K562 (cell line): Measurements from ENCODE around the gene OR2B2. TPM values are rescaled to one million over a fixed set of nuclear protein-coding genes. Genes with fewer than 3 reads are reported as not detected.

Experiments used
- ATAC-seq: fragments of 200-7000 bp; cut with Tn5 transposase; 3 replicates; pipeline ENCODE4 v1.9.1; 2020; ENCODE audit warnings: moderate library complexity
- BruUV-seq: library from RNA; stranded (reverse); fragments of 400-500 nt; replicated peaks from 2 replicates; lab custom pipeline; 2021; lab: Mats Ljungman, UMichigan
- CTCF ChIA-PET: fragments of 300-600 bp; formaldehyde crosslinking; extraction: SDS; loops from one replicate; lab custom pipeline; 2021; ENCODE audit warnings: low intra/inter-chr PET ratio; lab: Yijun Ruan, JAX
- POLR2A ChIA-PET: fragments of 300-600, 350-650 bp; sonication (Branson Sonifier 250); formaldehyde crosslinking; extraction: SDS; loops from one replicate; lab custom pipeline; 2021; ENCODE audit warnings: antibody characterized with exemption, inconsistent platforms; lab: Yijun Ruan, JAX
- DNase-seq, 4 experiments: peaks; one replicate each; pipeline versions ENCODE4 v3.0.0 to v3.0.0-alpha.2; 2011 to 2018; ENCODE audit warnings: low spot score in 3 of 4, mixed read lengths in 3 of 4; ENCODE audit errors: extremely low read depth in 1 of 4
- FAIRE-seq: peaks from 2 replicates; lab custom pipeline; 2011; peaks lifted over from hg19 to GRCh38; lab: Jason Lieb, UNC
- H2AFZ ChIP-seq: 2 replicates; pipeline ENCODE4 v1.6.0; 2011; ENCODE audit warnings: low read depth, low read length, control low read depth, inconsistent platforms
- H3K27ac ChIP-seq: fragments of 200-600 bp; 3 replicates; pipeline ENCODE4 v1.8.0; 2011; ENCODE audit warnings: low read depth, mild to moderate bottlenecking, control low read depth, inconsistent platforms, low read length, moderate library complexity, mixed read lengths; ENCODE audit errors: extremely low read depth
- H3K27me3 ChIP-seq, 2 experiments: fragments of 300-600 bp in 1 of 2; 2 replicates in 1 of 2; 3 replicates in 1 of 2; pipeline versions ENCODE4 v1.6.0 to v1.8.0; 2011; ENCODE audit warnings: inconsistent platforms in 2 of 2, low read length in 2 of 2, mild to moderate bottlenecking in 1 of 2, mixed read lengths in 1 of 2, moderate library complexity in 1 of 2; ENCODE audit not compliant: control insufficient read depth in 2 of 2, insufficient read depth in 2 of 2
- H3K36me3 ChIP-seq: fragments of 300-600 bp; 3 replicates; pipeline ENCODE4 v1.8.0; 2011; ENCODE audit warnings: mild to moderate bottlenecking, low read length, inconsistent platforms; ENCODE audit not compliant: control insufficient read depth, insufficient read depth
- H3K4me1 ChIP-seq, 2 experiments: fragments of 200-600 bp in 1 of 2; replicated peaks in 1 of 2; 2 replicates in 1 of 2; 3 replicates in 1 of 2; pipeline versions ENCODE4 v1.5.1 to v1.8.0; 2011; ENCODE audit warnings: inconsistent platforms in 2 of 2, low read length in 2 of 2, mild to moderate bottlenecking in 1 of 2, mixed read lengths in 1 of 2, moderate library complexity in 1 of 2; ENCODE audit not compliant: control insufficient read depth in 2 of 2, insufficient read depth in 2 of 2
- H3K4me2 ChIP-seq: 2 replicates; pipeline ENCODE4 v1.6.1; 2011; ENCODE audit warnings: low read length, control low read depth, inconsistent platforms, mixed read lengths; ENCODE audit not compliant: insufficient read depth
- H3K4me3 ChIP-seq: fragments of 200-600 bp; sonication (generic), shearing (Covaris generic); 2 replicates; pipeline ENCODE4 v1.5.1; 2016; ENCODE audit warnings: control low read depth, inconsistent platforms
- H3K79me2 ChIP-seq: fragments of 200-600 bp; 3 replicates; pipeline ENCODE4 v1.8.0; 2011; ENCODE audit warnings: low read length, inconsistent platforms; ENCODE audit not compliant: control insufficient read depth, insufficient read depth
- H3K9ac ChIP-seq, 2 experiments: 2 replicates each; pipeline versions ENCODE4 v1.6.0 to v1.6.1; 2011; ENCODE audit warnings: low read depth in 2 of 2, low read length in 2 of 2, control low read depth in 1 of 2, inconsistent platforms in 1 of 2, mild to moderate bottlenecking in 1 of 2, mixed read lengths in 1 of 2; ENCODE audit not compliant: insufficient read depth in 1 of 2
- H3K9me1 ChIP-seq: one replicate; pipeline ENCODE4 v1.6.0; 2011; ENCODE audit warnings: inconsistent platforms, mild to moderate bottlenecking, low read length, moderate library complexity; ENCODE audit not compliant: control insufficient read depth, insufficient read depth
- H3K9me3 ChIP-seq: replicated peaks from 2 replicates; pipeline ENCODE4 v1.5.1; 2011; ENCODE audit warnings: low read depth, low read length, inconsistent platforms; ENCODE audit not compliant: control insufficient read depth, insufficient read depth
- H4K20me1 ChIP-seq: replicated peaks from 2 replicates; pipeline ENCODE4 v1.6.1; 2011; ENCODE audit warnings: low read length, inconsistent platforms, mixed read lengths; ENCODE audit not compliant: control insufficient read depth, insufficient read depth
- CLOCK ChIP-seq: fragments of 250-450 bp; sonication (Bioruptor Pico); IDR thresholded peaks from 2 replicates; pipeline ENCODE4 v1.4.0; 2020; ENCODE audit warnings: mild to moderate bottlenecking, moderate library complexity, borderline replicate concordance
- CREB3L1 ChIP-seq: fragments of 450-650 bp; IDR thresholded peaks from 2 replicates; pipeline ENCODE4 v1.6.1; 2014; ENCODE audit warnings: low read depth, mild to moderate bottlenecking, moderate library complexity, borderline replicate concordance
- GMEB1 ChIP-seq: fragments of 250-450 bp; sonication (Bioruptor Pico); IDR thresholded peaks from 2 replicates; pipeline ENCODE4 v1.4.0; 2020; ENCODE audit warnings: mild to moderate bottlenecking
- HMG20B ChIP-seq: fragments of 250-450 bp; sonication (Bioruptor Pico); IDR thresholded peaks from 2 replicates; pipeline ENCODE4 v1.5.0; 2021; ENCODE audit warnings: mild to moderate bottlenecking
- NCOA1 ChIP-seq: fragments of 450-650 bp; IDR thresholded peaks from 2 replicates; pipeline ENCODE4 v1.6.1; 2016; ENCODE audit warnings: low read depth
- NR2C1 ChIP-seq, 2 experiments: fragments of 450-650 bp; IDR thresholded peaks; 2 replicates each; pipeline ENCODE4 v1.6.1; 2017; ENCODE audit warnings: mild to moderate bottlenecking in 2 of 2, antibody characterized with exemption in 1 of 2, inconsistent platforms in 1 of 2, missing compliant biosample characterization in 1 of 2, missing genetic modification characterization in 1 of 2
- SMAD2 ChIP-seq: fragments of 150-350 bp; IDR thresholded peaks from 2 replicates; pipeline ENCODE4 v1.6.1; 2014; ENCODE audit warnings: low read depth, mild to moderate bottlenecking, low read length
- SMARCA5 ChIP-seq: fragments of 450-650 bp; IDR thresholded peaks from 2 replicates; pipeline ENCODE4 v1.6.1; 2016
- SNIP1 ChIP-seq: fragments of 450-650 bp; IDR thresholded peaks from 2 replicates; pipeline ENCODE4 v1.7.1; 2017; ENCODE audit warnings: low read depth, mild to moderate bottlenecking
- ZFP30 ChIP-seq: fragments of 250-450 bp; sonication (Bioruptor Pico); IDR thresholded peaks from 2 replicates; pipeline ENCODE4 v1.8.0; 2022; ENCODE audit warnings: moderate library complexity, mild to moderate bottlenecking, inconsistent platforms, borderline replicate concordance
- ZFP36 ChIP-seq: fragments of 150-350 bp; IDR thresholded peaks from 2 replicates; pipeline ENCODE4 v1.6.1; 2018; ENCODE audit warnings: low read length, low read depth; ENCODE audit not compliant: partially characterized antibody
- ZNF3 ChIP-seq: fragments of 250-450 bp; sonication (Bioruptor Pico); IDR thresholded peaks from 2 replicates; pipeline ENCODE4 v1.5.0; 2021; ENCODE audit warnings: mild to moderate bottlenecking, moderate library complexity
- ZNF347 ChIP-seq: fragments of 450-650 bp; formaldehyde crosslinking; IDR thresholded peaks from 2 replicates; pipeline ENCODE4 v1.4.0; 2020; ENCODE audit warnings: low read depth, mild to moderate bottlenecking, moderate library complexity
- WGBS: fragments of 100-300 bp; shearing (Covaris generic); methylation state at CpG from one replicate; pipeline ENCODE4 v1.1.6; 2016; ENCODE audit warnings: low coverage, mixed read lengths; ENCODE audit not compliant: insufficient coverage; ENCODE audit errors: missing lambda C conversion rate; 5-methylcytosine and 5-hydroxymethylcytosine counted together
- in situ Hi-C: fragments of 300-500 bp; cut with MboI; formaldehyde crosslinking; loops from 4 replicates; pipeline ENCODE4 v1.15.0; 2018; ENCODE audit warnings: inconsistent platforms, mixed read lengths
- intact Hi-C: fragments of 100-400 bp; cut with micrococcal nuclease; formaldehyde crosslinking; loops from 2 replicates; pipeline ENCODE4 v1.14.2; 2022
- polyA plus RNA-seq, 8 experiments: library from polyadenylated mRNA; depleted of rRNA in 4 of 8; stranded (reverse) in 5 of 8; unstranded in 3 of 8; fragments of >200 nt; fragmentation: Nextera tagmentation in 2 of 8; fragmentation: Illumina TruSeq in 1 of 8; extraction: Ambion mirVana in 2 of 8; extraction: Trizol in 1 of 8; gene quantifications; 2 replicates each; pipeline versions ENCODE4 v1.2.1 to v1.2.3, GENCODE V29; 2011 to 2014; ENCODE audit warnings: inconsistent platforms in 1 of 8, missing spikeins in 1 of 8
- total RNA-seq, 7 experiments: library from RNA; depleted of rRNA in 6 of 7; stranded (reverse); fragments of >200 nt in 6 of 7; fragmentation: Illumina TruSeq in 2 of 7; extraction: Trizol in 2 of 7; gene quantifications; 2 replicates each; pipeline versions ENCODE4 v1.2.1 to v1.2.3, GENCODE V29; 2011 to 2021; ENCODE audit warnings: low replicate concordance in 1 of 7

Gene OR2B2
- total and polyA plus RNA-seq, 9 of the 15 experiments (the other 6 are each of a cell fraction or from before 2014, with no cell fraction given): 0.24 TPM; not detected in 8

GRCh38 chr6:27867945-27868300 is 44.3 kb downstream of the OR2B2 start (continued):
- TF ChIP-seq SMAD2 (no peak), ZNF347 (no peak), SNIP1 (no peak)
- TF ChIP-seq, all 486 proteins: peak for 0

GRCh38 chr6:27867051-27867944 is 44.9 kb downstream of the OR2B2 start:
- H2AFZ ChIP-seq: peak overlapping the region; percentile 35; the same call in 1 of the 2 replicates
- intact Hi-C loops (loop anchor here (2.0 kb wide), 1 partner anchor 28 kb away; a partner anchor contains a TSS), in situ Hi-C loops (no loop called here)
- DNase-seq (peak; percentile 58 to 82 (median 68)), ATAC-seq (peak; percentile 61), FAIRE-seq (no peak)
- no peaks in the 10 kb centered on the region for H3K9me1 ChIP-seq
- H3K27me3 ChIP-seq: no peaks in the 10 kb centered on the region
- peak overlapping the region; percentile 43 for H3K4me3 ChIP-seq
- H3K36me3 ChIP-seq: no peaks in the 10 kb centered on the region
- peak overlapping the region; percentile 67 for H3K4me2 ChIP-seq
- 60% methylated on average over 43 of the region's 45 CpGs for WGBS
- ChIA-PET CTCF (no interaction called here), POLR2A (interaction anchor here (0.6 to 18.7 kb wide), 14 partner anchors 10 to 1652 kb away, joined by 3 to 306 read pairs (median 14); a partner anchor contains a TSS)
- peak overlapping the region; percentile 68 for H3K27ac ChIP-seq
- H3K4me1 ChIP-seq: peaks cover 4 to 23% of the 10 kb centered on the region in 2 experiments; a peak in 4 of 5 replicates
- H4K20me1 ChIP-seq: no peaks in the 10 kb centered on the region
- peaks cover 37% of the 10 kb centered on the region for H3K79me2 ChIP-seq
- H3K9ac ChIP-seq: peak overlapping the region; percentile 74 to 90
- BruUV-seq: TSS peak; percentile 95
- no peaks in the 10 kb centered on the region for H3K9me3 ChIP-seq
- TF ChIP-seq ZFP30 (CRISPR knock-in tag) (no peak), NR2C1 (IDR thresholded peaks at IDR 0.05) (no peak), NR2C1 (tag; IDR thresholded peaks at IDR 0.05) (no peak), CLOCK (CRISPR knock-in tag) (no peak), SMARCA5 (no peak), ZNF3 (CRISPR knock-in tag) (no peak), HMG20B (no peak), ZFP36 (no peak), CREB3L1 (no peak), NCOA1 (no peak), GMEB1 (CRISPR knock-in tag) (no peak)
